ENCODE results near the gene ADGRF3.

ADGRF3 gene

GRCh38 chr2:26316041-26316440 lies 30.5 kb downstream of the ADGRF3 start:
- Histone ChIP-seq H3K27ac (replicated peaks) (no peak overlapping the region), H3K4me3 (replicated peaks; ENCODE audit: insufficient read depth, low read length) (no peak overlapping the region), H3K27me3 (ENCODE audit: insufficient read depth, poor library complexity, severe bottlenecking) (no peaks in the 10 kb centered on the region)
- TF ChIP-seq CTCF (IDR thresholded peaks at IDR 0.05; ENCODE audit: insufficient read depth, low read length) (peak; percentile 11), REST (IDR thresholded peaks at IDR 0.05; ENCODE audit: insufficient replicate concordance, low read depth) (no peak)
- peak in 1 of 2 experiments; percentile 69 for DNase-seq (ENCODE audit: low read depth in 1 of 2, low spot score in 1 of 2)

GRCh38 chr2:26314243-26314642 lies 32.3 kb downstream of the ADGRF3 start:
- Histone ChIP-seq H3K4me3 (replicated peaks; ENCODE audit: insufficient read depth, low read length) (no peak overlapping the region), H3K27ac (replicated peaks) (no peak overlapping the region), H3K27me3 (ENCODE audit: insufficient read depth, poor library complexity, severe bottlenecking) (no peaks in the 10 kb centered on the region)
- DNase-seq (ENCODE audit: low read depth in 1 of 2, low spot score in 1 of 2) = no peak
- no peak for TF ChIP-seq CTCF (IDR thresholded peaks at IDR 0.05; ENCODE audit: insufficient read depth, low read length)
- no peak for TF ChIP-seq GABPA (IDR thresholded peaks at IDR 0.05; ENCODE audit: low read depth)
- no peak for TF ChIP-seq SPI1 (IDR thresholded peaks at IDR 0.05; ENCODE audit: borderline replicate concordance, low read depth)
- TF ChIP-seq REST (IDR thresholded peaks at IDR 0.05; ENCODE audit: insufficient replicate concordance, low read depth) = no peak
- TF ChIP-seq POLR2AphosphoS5 (IDR thresholded peaks at IDR 0.05; ENCODE audit: low read depth) = no peak

GRCh38 chr2:26313446-26313845 lies 33.1 kb downstream of the ADGRF3 start:
- no peak for DNase-seq (ENCODE audit: low read depth in 1 of 2, low spot score in 1 of 2)
- TF ChIP-seq CTCF (IDR thresholded peaks at IDR 0.05; ENCODE audit: insufficient read depth, low read length) (no peak), POLR2AphosphoS5 (IDR thresholded peaks at IDR 0.05; ENCODE audit: low read depth) (no peak), GABPA (IDR thresholded peaks at IDR 0.05; ENCODE audit: low read depth) (no peak), SPI1 (IDR thresholded peaks at IDR 0.05; ENCODE audit: borderline replicate concordance, low read depth) (no peak), REST (IDR thresholded peaks at IDR 0.05; ENCODE audit: insufficient replicate concordance, low read depth) (no peak)
- H3K27me3 ChIP-seq (ENCODE audit: insufficient read depth, poor library complexity, severe bottlenecking) = no peaks in the 10 kb centered on the region
- no peak overlapping the region for H3K27ac ChIP-seq (replicated peaks)
- H3K4me3 ChIP-seq (replicated peaks; ENCODE audit: insufficient read depth, low read length) = no peak overlapping the region

Measured in HL-60 (cell line).